Hepatocyte (in vitro differentiated cells): ENCODE results near the gene BLOC1S3.

Source experiments
- EZH2 ChIP-seq: fragments of 200-600 bp; sonication (generic); IDR thresholded peaks from 2 replicates; pipeline ENCODE4 v1.6.1; 2016; ENCODE audit warnings: antibody characterized with exemption, mild to moderate bottlenecking, borderline replicate concordance
- EZH2phosphoT487 ChIP-seq: fragments of 200-600 bp; sonication (generic); IDR thresholded peaks from one replicate; pipeline ENCODE4 v1.6.1; 2018; ENCODE audit warnings: antibody characterized with exemption, mild to moderate bottlenecking, low read depth, moderate library complexity; ENCODE audit not compliant: unreplicated experiment, severe bottlenecking
- TF ChIP-seq, protein P1 (sequence below): fragments of 200-600 bp; sonication (generic); IDR thresholded peaks from 2 replicates; pipeline ENCODE4 v1.5.1; 2016; ENCODE audit warnings: antibody characterized with exemption, mild to moderate bottlenecking; ENCODE audit not compliant: poor library complexity

DNA sequence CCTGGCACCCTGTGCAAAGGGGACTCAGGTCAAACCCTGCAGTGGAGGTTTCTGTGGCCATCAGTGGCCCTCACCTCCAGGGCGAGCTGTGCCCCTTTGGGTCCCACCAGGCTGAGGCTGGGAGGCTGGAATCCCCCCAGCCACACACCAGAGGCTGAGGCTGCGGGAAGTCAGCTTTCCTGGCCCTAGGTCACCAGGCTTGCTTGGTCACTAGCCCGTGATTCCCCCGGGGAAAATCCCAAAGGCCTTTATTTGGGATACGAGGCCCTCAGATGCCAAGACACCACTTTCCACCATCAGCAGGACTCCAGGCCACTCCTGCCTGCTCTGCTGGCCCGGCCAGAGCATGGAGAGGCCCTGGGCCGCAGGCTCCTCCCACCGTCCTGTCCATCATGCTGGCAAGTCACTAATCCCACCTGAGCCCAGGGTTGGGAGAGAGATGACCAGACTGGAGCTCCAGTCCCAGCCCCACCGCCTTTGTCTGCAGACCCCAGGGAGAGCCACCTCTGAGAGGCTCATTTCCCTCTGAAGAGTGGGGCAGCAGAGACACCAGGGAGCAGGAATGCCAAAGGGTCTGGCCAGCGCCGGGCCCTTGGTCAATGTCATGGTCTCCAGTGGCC is 22.5 kb upstream of the BLOC1S3 start:
- TF ChIP-seq, protein P1, sequence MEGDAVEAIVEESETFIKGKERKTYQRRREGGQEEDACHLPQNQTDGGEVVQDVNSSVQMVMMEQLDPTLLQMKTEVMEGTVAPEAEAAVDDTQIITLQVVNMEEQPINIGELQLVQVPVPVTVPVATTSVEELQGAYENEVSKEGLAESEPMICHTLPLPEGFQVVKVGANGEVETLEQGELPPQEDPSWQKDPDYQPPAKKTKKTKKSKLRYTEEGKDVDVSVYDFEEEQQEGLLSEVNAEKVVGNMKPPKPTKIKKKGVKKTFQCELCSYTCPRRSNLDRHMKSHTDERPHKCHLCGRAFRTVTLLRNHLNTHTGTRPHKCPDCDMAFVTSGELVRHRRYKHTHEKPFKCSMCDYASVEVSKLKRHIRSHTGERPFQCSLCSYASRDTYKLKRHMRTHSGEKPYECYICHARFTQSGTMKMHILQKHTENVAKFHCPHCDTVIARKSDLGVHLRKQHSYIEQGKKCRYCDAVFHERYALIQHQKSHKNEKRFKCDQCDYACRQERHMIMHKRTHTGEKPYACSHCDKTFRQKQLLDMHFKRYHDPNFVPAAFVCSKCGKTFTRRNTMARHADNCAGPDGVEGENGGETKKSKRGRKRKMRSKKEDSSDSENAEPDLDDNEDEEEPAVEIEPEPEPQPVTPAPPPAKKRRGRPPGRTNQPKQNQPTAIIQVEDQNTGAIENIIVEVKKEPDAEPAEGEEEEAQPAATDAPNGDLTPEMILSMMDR, result no peak
- TF ChIP-seq EZH2 (no peak), EZH2phosphoT487 (no peak)
